Measurements from ENCODE around the gene MNX1. TPM values are rescaled to one million over a fixed set of nuclear protein-coding genes. Genes with fewer than 3 reads are reported as not detected.

Gene MNX1
- total RNA-seq, 1 experiment from 2014 or later: not detected

DNA sequence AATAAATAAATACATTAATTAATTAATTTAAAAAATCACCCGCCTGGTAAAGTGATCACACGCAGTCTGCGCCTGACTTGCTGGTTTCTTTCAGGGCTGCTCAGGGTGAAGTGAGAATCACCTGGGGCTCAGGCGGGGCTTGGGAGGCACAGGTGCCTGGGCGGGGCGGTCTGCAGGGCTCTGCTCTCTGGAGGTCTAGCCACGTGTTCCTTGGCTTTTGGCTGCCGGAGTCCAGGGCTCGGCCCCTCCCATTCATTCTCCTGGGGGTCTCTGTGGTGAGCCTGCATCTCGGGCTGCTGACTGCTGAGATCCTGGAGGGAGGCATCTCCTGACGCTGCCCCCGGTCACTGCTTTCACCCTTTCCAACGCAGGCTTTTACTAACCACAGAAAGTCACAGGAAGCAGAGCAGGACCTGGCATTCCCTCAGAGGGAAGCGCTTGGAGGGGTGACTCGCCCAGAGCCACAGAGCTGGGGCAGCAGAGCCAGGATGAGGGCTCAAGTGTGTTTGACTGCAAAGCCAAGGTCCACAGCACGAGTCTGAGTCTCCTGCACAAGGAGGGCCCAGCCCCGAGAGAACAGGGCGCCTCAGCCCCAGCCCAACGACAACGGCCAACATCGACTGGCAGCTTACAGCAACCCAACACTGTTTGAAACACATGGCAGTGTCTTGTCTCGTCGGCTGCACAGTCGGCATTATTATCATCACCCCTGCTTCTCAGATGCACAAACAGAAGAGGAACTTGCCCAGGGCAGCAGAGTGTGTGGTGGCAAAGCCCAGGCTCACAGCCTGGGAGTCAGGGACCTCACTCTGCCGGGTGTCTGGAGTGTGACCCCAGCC is 22.4 kb upstream of the MNX1 start:
- DNase-seq (ENCODE audit: low read depth): peak; percentile 45

DNA sequence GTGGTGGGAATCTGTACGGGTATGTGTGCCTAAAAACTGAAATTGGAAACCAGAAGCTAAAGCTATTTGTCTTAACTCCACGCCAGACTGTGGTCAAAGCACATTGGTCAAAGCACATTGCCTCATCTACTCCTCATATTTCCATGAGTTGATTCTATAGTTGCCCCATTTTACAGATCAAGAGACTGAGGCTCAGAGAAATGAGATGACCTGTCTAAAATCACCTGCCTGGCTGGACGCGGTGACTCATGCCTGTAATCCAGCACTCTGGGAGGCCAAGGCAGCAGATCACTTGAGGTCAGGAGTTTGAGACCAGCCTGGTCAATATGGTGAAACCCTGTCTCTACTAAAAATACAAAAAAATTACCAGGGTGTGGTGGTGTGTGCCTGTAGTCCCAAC is 21.7 kb upstream of the MNX1 start:
- DNase-seq (ENCODE audit: low read depth): no peak

DNA sequence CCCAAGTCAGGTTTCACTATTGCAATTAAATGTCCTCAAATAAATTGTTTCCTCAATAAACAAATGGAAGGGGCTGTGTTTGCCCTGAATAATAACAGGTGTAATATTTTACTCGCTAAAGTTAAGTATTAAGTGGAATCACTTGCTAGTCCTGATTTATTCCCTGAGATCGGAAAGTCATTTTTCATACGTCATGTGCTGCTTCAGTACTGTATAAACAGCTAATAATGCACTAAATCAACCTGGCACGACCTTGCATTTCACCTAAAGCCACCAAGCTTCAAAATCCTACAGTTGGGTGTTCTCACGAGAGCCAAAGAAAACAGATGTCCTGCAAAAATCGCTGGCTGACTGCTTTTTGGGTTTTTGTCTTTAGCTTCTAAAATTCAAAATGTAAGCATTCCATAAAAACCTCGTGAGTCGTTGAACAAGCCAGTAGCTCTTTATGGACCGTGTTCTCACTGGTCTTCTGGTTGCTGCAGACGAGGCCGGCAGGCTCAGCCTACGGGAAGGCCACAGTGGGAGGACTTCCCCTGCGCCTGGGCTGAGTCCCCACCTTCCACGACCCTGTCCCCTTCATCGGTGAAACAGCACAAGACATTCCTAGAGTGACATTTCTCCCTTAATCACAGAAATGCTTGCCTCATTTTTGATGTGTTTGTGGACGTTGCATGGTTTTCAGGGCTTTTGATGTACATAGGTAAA is 17.9 kb upstream of the MNX1 start:
- DNase-seq (ENCODE audit: low read depth): no peak

DNA sequence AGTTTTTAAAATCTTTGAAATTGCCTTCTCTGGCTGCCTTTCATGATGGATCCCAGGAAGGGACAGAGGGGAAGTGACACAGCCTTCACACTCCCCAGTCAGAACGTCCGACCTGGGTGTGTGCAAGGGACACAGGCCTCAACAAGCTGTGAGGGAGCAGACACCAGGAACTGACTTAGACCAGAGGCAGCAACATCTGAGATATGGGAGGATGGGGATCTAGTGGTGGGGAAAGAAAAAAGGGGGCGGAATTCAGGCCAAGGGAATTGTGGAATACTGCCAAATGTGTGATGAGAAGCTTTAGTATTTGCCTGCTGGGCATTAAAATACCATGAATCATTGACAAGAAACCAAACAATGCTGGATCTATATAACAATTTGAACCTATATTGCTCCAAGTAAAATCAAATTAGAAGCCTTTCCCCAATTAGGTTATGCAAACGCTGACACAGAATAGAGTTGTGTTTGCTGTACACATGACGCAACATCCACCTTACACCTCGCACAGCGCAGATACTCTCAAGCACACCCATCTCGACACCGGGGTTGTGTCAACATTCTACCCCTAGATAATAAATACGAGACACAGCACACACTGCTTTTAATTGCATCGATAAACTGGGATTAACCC is 17.2 kb upstream of the MNX1 start:
- DNase-seq (ENCODE audit: low read depth): peak; percentile 53

DNA sequence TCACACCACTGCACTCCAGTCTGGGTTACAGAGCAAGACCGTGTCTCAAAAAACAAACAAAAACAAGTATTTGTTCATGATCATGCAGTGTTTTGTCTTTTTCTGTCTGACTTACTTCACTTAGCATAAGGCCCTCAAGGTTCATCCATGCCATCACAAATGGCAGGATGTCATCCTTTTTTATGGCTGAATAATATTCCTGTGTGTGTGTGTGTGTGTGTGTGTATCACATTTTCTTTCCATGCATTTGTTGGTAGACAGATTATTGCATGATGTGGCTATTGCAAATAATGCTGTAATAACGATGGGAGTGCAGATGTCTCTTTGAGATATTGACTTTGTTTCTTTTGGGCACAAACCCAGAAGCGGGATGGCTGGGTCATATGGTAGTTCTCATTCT is 14.3 kb upstream of the MNX1 start:
- no peak for DNase-seq (ENCODE audit: low read depth)

DNA sequence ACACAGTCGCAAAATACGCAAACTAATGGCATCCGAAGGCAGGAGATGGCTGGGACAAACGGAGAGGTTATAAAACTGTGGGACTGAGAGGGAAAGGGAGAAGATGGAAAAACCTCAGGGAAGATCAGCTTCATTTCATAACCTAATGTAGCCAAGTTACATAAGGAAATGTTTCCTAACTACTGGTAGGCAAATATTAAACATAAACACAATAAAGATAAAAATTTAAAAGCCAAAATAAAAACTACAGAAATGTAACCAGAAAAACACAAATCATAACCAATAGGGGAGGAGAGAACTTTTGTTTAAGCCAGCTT is 13.1 kb upstream of the MNX1 start:
- DNase-seq (ENCODE audit: low read depth): no peak

DNA sequence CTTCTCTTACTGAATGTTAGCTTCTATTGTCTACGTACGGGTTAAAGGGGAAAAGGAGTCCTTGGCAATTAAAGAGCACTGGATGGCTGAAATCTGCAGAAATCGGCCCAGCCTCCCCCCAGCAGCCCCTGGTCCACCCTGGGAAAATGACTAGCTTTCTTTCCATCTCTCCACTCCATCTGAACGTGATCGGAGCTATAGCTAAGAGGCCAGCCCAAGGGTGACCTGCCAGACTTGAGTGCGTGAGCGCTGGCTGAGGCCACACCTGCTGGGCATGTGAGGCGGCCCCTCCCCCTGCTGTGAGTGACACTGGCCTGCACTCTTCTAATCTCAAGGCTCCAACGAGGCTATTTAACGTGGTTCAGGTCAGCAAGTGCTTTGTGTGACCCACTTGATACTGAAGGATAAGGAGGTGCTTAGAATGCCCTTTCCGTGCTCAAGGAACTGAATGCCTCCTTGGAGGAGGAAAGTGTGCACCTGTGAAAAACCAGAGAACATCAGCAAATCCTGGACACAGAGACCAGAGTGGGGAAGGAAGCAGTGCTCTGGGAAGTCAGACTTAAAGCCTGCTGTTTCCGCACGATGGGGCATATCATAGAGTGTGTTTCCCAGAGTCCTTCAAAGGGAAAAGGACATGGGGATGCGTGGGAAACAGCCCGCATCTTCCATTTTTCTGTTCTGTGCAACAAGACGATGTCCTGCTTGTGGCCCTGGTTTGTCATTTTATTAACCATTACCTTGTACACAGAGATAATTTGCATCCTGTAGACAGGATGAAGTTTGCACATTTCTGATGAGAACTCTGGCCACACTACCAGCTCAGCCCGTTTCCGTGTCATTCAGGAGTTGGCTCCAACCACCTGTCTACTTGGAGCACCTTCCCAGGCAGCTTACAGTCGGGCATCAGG is 12.5 kb upstream of the MNX1 start:
- no peak for DNase-seq (ENCODE audit: low read depth)

DNA sequence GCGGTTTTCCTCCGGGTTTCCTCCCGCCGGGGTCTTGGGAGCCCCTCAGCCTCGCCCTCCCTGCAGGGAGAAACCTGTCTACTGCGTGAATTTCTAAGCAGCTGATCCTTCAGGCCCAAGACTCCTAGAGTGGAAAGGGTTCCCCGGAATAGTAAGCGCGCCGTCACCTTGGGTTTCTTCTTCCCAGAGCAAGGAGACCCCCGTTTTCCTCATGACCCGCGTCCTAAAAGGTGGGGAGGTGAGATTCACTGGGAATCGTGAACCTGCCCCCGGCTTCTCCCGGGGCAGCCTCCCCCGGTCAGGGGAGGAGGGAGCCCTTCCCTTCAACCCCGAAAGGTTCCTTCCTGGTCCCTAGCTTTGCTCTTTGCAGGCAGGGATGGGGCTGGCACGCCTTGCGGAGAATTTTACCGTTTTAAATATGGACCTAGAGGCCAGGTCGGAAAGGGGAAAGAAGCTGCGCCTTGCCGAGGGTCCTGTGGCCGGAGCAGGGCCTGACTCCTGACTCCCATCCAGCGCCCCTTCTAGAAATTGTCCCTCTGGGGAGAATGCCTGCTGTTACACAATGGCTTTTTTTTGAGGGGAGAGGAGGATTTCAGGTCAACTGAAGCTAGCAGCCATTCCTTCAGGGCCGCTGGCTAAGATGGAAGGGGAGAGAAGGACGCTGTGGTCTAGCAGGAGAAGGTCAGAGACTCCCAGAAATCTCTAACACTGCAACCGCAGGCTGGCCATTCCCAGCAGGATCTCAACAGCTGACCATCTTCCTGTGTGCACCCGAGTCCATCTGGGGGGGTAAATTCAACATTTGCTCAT is 11.6 kb upstream of the MNX1 start:
- DNase-seq (ENCODE audit: low read depth): no peak

DNA sequence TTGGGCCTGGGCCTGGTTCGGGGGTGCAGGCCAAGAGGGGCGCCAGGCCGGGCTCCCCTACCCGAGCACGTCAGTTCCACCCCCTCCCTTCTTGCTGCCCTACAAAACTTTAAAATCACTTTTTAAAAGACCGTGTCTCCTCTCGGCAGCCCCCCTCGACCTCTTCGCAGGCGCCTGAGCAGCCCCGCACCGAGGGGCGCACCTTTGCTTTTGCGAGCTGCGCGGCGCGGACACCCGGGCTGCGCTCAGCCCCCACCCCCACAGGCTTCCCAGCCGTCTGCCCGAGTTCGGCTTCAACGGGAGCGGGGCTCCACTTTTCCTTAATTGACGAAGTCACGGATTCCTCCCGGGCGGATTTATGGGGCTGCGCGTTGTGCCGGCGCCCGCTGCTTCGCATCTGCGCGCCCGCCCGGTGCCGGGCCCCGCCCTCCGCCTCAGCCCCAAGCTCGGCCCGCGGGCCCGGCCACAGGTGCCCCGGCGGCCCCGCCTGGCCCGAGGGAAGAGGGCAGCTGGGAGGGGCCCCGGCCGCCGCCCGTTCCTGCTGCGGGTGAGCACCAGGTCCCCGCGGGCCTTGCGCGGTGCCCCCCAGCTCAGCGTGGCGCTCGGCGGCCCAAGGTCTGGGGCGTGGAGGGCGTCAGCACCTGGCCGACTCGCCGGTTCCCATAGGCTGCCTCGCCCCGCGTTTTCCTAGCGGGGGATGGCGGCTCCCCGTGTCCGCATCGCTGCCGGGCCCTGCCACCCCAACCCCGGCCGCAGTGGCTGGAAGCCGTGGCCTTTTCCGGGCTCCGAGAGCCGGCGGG is 10.8 kb upstream of the MNX1 start:
- no peak for DNase-seq (ENCODE audit: low read depth)

DNA sequence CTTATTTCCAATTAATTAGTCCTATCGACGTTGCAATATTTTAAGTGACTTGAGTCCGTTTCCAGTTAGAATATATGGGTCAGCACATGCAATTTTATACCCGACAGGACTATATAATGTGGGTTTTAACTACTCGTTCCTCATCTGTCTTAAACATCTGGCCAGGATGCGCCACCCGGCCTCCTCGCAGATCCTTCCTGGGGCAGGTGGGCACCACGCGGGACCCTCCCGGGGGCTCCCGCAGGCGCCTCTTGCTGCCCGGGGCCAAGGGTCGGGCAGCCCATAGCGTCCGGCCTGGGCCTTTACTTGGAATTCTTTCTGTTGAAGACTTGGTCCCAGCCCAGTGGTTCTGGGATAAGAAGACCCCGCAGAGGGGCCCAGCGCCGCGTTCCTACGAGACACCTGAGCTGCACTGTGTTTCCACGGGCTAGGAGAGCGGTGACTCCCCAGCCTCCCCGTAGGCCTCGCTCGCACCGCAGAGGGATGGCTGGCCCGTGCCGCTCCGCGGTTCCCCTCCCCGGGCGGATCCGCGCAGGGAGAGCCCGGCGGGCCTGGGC is 10.1 kb upstream of the MNX1 start:
- no peak for DNase-seq (ENCODE audit: low read depth)

DNA sequence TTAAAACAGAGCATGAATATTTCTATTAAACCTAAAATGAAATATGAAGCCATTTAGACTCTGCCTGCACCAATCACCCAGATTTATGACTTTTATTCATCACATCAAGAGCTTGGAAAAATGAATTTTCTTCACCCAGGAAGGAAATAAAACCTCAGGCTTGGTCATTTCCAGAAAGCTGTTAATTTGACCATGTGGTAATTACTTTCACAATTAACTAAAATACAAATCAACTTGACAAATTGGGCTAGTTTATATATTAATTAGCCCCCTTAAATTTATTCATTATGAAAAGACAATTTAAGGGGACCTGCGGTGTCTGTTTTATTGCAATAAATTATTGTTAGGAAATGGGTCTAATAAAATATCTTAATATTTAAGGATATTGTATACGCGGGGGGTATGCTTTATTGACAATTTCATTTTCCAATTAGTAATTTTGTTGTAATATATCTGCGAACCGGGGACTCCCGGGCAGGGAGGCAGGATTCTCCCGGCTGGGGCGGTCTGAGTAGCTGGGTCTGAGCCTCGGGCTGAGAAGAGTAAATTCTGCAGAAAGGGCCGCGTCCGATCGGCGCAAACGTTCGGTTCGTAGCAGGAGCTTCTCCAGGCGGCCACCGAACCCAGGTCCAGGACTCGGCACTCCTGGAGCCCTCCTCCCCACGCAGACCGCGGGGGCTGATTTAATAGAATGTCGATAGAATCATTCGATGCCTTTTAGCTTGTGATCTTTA is 9.4 kb upstream of the MNX1 start:
- no peak for DNase-seq (ENCODE audit: low read depth)

DNA sequence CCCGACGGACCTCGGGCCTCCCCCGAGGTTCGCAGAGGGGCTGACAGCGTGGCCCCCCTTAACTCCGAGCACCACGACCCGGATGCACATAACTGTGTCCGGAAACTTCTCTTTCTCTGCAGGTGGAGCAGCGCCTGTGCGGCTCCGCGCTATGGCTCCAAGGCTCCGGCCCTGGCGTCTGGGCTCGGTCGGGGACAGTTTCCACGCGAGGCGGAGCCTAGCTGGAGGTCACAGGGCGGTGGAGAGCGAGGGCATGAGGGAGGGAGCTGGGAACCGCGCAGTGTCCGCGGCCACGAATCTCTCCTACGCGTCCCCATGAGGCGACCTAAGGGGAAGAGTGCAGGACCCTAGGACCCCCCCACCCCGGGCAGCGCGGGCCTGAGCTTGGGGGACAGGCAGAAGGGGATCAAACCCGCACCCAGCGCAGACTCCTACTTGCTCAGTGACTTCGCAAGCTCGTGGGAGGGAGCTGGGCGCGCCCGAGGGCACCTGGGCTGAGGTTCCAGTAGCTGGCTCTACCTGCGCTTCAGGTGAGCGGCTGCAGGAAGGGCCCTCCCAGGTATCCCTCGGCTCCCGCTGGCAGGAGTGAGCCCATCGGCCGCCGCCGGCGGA is 8.6 kb upstream of the MNX1 start:
- no peak for DNase-seq (ENCODE audit: low read depth)

DNA sequence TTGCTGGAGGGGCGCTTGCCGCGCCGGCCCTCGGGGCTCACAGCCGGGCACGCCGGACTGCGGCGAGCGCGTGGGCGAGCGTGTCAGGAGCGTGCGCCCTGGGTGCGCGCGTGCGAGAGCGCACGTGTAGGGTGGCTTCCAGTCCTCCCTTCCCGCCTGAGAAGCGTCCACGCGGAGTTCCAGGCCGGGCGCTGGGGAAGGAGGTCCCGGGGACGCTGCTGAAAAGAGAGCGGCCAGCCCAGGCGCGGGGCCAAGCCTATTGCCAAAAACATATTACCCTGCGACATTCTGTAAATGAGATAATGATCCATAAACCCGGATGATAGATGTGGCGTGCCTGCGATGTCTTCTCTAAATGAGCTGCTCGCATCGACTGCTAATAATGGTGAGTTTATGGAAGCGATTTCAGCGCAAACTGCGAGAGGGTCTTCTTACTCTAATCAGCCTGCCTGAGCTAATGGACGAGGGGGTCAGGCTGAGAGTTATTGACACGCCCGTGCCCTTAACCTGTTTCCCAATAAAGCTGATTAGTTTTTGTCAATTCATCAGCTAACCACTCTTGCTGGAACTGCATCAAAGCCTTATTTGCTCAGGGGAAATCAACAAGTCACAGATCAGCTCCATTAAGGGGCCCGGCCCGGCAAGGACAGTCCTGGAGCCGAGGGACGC is 8.0 kb upstream of the MNX1 start:
- DNase-seq (ENCODE audit: low read depth): no peak

DNA sequence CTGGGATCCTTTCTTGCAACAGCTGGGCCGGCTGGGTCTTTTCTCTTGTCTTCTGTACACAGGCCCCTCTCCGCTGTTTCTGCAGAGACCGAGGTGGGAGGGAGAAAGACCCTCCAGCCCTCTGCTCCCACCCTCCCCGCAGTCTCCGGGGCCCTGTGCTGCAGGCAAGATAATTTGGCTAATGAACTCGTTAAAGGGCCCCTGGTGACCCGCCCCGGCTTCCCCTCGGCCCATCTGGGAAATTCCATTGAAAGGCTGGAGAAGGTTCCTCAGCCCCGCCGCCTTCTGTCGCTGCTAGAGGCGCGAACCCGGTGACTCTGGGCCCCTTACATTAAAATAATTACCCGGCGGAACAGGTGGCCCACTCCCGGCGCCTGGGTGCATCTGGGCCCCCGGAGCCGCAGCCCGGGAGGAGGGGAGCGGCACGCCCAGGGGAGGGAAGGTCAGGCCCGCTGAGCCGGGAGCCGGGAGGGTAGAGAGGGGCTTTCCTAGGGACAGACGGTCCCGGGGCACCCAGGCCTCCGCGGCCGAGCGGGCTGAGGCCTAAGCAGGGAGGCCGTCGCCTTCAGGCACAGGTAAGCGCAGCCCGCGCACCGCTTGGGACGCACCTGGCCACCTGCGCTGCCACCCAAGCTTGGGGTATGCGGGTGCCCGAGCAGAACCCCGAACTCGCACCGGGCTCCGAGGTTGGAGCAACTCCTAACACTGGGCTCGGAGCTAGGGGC is 7.3 kb upstream of the MNX1 start:
- DNase-seq (ENCODE audit: low read depth): no peak

DNA sequence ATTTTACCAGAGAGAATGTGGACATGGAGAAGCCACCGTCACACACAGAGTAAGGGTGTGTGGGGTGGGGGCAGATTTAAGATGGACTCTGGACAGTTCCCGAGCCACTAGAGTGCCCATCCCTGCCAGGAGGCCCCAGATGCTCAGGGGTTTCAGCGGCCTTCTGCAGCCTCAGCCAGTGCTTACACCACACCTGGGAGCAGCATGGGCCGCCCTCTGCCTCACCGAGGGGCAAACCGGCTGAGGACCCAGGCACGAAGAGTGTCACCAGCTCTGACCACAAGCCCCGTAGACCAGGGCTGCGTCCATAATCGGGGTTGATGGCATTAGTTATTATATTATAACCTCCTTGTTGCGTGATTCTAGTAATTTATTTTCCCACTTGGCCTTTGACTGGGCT is 6.7 kb upstream of the MNX1 start:
- DNase-seq (ENCODE audit: low read depth): no peak

DNA sequence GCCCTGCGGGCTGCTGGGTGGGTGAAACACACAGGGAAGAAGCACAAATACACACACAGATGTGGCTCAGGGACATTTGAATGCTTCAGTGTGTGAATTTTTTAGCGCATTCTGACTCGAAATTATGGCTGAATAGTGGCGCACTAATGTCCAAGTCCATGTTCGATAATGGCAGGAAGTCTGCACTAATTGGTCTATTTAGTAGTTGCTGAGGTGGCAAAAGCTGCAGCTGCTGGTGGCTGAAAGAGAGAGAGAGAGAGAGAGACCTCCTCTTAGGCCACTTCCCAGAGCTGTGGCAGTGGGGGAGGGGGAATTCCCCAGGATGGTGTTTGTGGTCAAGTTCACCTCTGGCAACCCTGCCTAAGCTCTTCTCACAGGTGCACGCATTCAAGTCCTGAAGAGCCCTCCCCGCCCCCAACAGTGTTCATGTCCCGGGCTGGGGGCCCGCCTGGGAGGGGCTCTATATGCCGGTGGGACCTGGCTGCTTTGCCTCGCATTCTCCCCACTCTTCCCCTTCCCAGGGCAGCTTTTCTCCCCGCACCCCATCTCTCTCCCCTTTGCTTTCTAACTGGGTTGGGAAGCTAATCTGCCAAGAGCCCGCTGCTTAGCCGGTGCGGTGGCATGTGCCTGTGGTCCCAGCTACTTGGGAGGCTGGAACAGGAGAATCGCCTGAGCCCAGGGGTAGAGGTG is 6.0 kb upstream of the MNX1 start:
- DNase-seq (ENCODE audit: low read depth): no peak

DNA sequence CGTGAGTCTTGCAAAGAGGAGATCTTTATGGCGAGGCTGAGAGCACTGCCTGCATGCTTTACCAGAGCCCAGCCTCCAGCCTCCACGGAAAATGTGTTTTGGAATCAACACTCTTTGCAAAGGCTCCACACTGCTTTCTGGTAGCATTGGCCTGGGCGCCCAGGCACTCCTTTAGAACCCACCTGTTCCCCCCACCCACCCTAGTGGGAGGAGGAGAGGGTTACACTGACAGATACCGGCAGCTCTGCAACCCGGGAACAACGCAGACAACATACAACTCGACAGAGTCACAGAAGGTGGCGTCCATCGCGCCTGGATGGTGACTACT is 5.5 kb upstream of the MNX1 start:
- DNase-seq (ENCODE audit: low read depth): no peak
